ENCODE data around the gene C3orf18. TPM values are rescaled to one million over a fixed set of nuclear protein-coding genes. Genes with fewer than 3 reads are reported as not detected.

C3orf18 gene
- total and polyA plus RNA-seq, 9 of the 15 experiments (the other 6 are each of a cell fraction or from before 2014, with no cell fraction given) = 0.01 to 2.3 (median 0.94) TPM

GRCh38 chr3:50539356-50540286 lies 27.9 kb downstream of the C3orf18 start (continued):
- TF ChIP-seq PBX2 (CRISPR knock-in tag; IDR thresholded peaks at IDR 0.05; ENCODE audit: low read depth) = no peak
- TF ChIP-seq PBX2 (tag; conservative IDR thresholded peaks at IDR 0.05; ENCODE audit: low read depth) = no peak
- TF ChIP-seq CTCF (IDR thresholded peaks at IDR 0.05 in 2 of 3, conservative IDR thresholded peaks at IDR 0.05 in 1 of 3; ENCODE audit: insufficient read depth in 2 of 3, low read depth in 1 of 3, low read length in 3 of 3) = no peak
- no peak for TF ChIP-seq BRD4 (IDR thresholded peaks at IDR 0.05)
- TF ChIP-seq ZNF764 (CRISPR knock-in tag; IDR thresholded peaks at IDR 0.05; ENCODE audit: low read depth) = no peak
- no peak for TF ChIP-seq POLR2G (IDR thresholded peaks at IDR 0.05; ENCODE audit: low read depth, low read length)
- TF ChIP-seq MTA1 (IDR thresholded peaks at IDR 0.05; ENCODE audit: borderline replicate concordance) = peak; percentile 67; the same call in 1 of the 2 replicates
- peak; percentile 40; the same call in 1 of the 2 replicates for TF ChIP-seq MYC (IDR thresholded peaks at IDR 0.05; ENCODE audit: low read depth, low read length)
- TF ChIP-seq MYC (CRISPR knock-in tag; IDR thresholded peaks at IDR 0.05; ENCODE audit: borderline replicate concordance, low read depth) = no peak
- peak; percentile 59 to 64; a peak in 2 of 4 replicates for TF ChIP-seq TRIM24 (IDR thresholded peaks at IDR 0.05)
- TF ChIP-seq ZBTB43 (CRISPR knock-in tag; IDR thresholded peaks at IDR 0.05) = no peak
- no peak for TF ChIP-seq HINFP (tag; conservative IDR thresholded peaks at IDR 0.05; ENCODE audit: low read depth)
- TF ChIP-seq DEAF1 (CRISPR knock-in tag; IDR thresholded peaks at IDR 0.05) = no peak
- no peak for TF ChIP-seq ZNF766 (CRISPR knock-in tag; conservative IDR thresholded peaks at IDR 0.05)
- TF ChIP-seq ZNF431 (CRISPR knock-in tag; IDR thresholded peaks at IDR 0.05) = no peak
